HG03521 (cell line): Measurements from ENCODE around the gene PDP2.

ENCODE experiments used
- ATAC-seq: cut with Tn5 transposase; IDR thresholded peaks from one replicate; pipeline ENCODE4 v1.9.1; 2021; ENCODE audit warnings: mild to moderate bottlenecking, moderate library complexity; ENCODE audit not compliant: unreplicated experiment

The PDP2 gene

DNA sequence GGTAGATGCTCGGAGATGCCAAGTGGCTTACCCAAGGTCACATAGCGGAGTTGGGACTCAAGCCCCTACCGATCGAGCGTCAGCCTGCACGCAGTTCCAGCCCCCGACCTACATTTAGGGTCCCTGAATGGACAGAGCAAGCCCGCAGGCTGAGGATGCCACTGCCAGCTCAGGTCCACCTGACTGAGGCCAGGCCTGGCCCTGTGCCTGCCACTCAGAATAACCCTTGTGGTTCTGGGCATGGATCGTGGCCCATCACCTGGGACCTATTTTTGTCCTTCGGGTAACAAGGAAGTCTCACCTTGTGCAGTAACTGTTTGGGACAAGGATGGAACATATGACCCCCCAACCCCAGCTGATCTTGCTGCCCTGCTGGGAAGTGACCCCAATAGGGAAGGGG lies 21.3 kb downstream of the PDP2 start:
- no peak for ATAC-seq

DNA sequence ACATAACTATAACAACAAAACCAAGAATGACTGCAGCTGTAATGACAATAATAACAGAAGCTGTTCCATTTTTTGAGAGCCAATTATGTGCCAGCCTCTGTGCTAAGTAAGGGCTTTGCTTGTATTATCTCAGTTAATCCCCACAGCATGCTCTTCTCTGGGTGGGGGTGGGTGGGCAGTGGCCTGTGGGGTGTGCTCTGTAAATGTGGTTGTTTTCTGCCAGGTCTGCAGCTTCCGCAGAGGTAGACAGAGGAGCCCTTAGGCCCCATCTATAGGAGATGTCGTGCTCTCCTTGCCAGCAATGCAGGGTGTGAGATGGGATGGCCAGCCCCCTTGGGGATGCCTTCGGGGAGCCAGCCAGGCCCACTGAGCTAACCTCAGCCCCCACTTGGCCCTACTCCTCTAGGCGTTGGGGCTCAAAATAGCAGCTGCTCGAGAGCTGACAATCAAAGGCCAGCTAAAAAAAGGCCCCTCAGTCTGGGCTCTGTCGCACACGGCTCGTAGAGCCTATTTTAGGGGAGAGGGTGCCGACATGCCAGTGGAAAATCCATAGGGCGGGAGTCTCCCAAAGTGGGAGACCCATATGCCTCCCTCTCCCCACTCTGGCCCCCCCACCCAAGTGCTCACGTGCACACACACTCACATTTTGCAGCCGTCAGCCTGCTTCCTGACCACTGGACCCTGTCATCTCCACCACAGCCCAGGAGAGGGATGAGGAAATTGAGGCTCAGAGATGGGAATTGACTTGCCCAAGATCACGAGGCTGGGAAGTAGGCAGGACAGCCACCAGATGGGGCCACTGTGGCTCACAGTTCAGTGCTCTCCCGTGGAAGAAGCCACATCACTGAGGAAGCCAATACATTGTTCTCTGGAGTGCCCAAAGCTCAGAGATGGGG lies 22.6 kb downstream of the PDP2 start:
- no peak for ATAC-seq

DNA sequence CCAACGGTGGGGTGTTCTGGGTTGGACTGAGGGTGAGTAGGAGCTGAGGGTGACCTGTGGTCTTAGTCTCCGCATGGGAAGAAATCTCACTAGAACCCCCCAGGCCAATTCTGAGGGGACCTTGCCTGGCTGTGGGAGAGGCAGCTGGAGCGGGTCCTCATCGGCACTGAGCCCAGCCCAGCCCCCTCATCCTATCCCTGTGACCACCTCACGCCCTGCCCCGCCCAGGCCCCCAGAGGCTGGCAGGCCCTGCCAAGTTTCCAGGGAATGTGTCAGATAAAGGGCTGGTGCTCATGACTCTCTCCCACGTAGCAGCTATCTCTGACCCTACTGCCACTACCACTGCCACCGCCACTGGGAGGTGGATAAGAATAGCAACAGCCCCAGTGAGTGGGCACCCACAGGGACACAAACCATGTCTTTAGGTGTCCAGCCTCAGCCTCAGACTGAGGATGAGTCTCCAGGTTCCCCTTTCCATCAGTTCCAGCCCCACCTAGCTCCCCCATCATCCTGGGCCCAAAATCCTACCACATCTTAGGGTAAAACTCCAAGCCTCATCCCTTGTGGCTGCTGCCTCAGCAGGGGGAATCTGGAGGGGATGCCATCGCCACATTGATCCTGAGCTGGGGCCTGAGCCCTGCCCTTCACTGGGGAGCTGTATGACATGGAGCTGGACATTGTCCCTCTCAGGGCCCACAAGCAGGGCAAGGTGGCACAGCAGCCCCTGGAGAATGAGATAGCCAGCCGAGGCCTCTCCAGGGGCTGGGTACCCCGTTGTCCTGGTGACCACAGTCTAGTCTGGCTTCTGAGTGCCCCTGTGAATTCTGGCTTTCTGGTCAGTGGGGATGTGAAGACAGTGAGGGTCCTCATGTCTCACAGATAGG lies 23.5 kb downstream of the PDP2 start:
- no peak for ATAC-seq

DNA sequence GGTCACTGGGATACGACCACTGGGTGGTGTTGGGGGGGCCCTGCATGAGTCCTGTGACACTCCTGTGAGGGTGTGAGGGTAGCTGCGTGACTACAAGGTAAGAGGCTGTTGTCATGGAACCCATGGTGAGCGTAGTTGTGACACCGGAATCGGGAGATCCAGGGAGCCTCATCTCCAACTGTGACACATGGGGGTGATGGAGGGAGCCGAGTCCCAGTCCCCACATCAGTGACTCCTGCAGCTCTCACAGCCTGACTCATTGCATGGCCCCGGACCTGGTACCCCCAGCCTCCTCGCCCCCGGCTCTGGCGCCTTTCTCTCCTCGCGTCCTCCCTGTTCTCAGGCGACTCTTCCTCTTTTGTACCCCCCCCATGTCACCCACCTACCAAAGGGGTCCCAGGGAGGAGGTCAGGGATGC lies 24.1 kb downstream of the PDP2 start:
- no peak for ATAC-seq

DNA sequence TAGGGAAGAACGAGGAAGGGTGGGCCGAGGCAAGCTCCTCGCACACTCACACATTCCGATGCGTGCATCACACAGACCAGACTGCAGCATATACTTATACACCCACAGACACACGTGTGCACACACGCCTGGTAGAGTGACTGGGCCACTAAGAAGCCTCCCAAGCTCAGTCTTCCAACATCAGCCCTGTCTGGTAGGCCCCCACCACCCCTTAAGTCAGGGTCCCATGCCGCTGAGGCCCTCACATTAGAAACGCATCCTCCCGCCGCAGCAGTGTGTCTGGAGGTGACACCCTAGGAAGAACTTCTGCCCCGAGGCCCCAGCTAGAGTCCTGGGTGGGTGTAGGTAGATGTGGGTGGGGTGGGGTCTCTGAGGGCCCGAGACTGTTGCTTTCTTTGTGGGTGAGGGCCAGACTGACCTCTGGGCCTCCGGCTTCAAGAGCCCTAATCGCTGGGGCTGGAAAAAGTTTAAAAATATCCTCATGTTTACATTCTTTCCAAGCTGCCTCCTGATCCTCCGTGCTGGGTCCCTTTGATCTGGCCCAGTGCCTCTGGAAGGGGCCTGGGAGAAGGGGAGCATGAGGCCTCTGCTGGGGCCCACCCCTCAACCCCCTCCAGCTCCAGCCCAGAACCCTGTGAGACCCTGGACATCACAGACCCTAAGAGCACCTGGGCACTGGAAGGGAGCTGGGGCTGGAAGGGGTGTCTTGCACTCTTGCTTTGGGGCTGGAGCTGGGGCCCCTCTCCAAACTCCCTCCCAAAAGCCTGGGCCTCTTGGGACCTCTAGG lies 24.7 kb downstream of the PDP2 start:
- no peak for ATAC-seq

DNA sequence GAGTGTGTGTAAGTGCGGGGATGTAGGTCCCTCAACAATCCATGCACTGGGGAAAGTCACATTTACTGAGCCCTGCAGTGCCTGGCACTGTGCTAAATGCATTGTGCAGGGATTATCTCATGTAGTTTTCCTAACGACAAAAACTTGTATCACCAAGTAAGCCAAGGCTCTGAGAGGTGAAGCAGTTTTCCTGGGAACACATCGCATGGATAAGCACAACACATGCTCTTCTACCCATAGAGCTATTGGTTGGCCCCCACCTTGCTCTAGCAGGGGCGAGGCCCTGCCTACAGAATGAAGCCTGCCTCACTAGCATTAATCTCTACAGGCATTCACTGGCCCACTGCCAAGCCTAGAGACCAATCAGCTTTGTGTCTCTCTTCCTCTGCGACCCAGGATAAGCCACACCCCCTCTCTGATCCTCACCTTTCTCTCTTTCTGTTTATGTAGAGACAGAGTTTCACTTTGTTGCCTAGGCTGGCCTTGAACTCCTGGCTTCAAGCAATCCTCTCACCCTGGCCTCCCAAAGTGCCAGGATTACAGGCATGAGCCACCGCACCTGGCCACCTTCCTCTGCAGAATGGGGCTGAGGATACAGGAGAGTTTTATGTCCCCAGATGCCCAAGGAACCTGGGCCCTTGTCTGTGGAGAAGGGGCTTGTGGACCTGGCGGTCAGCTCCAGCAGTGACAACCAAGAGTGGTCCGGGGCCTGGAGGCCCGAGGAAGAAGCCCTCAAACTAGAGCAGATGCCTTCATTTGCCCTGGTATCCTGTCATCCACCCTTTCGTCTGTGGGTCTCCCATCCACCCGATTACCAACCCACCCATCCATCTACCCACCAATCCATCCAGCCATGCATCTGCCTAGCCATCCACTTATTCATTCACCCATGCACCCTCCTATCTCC lies 25.6 kb downstream of the PDP2 start:
- ATAC-seq = no peak

DNA sequence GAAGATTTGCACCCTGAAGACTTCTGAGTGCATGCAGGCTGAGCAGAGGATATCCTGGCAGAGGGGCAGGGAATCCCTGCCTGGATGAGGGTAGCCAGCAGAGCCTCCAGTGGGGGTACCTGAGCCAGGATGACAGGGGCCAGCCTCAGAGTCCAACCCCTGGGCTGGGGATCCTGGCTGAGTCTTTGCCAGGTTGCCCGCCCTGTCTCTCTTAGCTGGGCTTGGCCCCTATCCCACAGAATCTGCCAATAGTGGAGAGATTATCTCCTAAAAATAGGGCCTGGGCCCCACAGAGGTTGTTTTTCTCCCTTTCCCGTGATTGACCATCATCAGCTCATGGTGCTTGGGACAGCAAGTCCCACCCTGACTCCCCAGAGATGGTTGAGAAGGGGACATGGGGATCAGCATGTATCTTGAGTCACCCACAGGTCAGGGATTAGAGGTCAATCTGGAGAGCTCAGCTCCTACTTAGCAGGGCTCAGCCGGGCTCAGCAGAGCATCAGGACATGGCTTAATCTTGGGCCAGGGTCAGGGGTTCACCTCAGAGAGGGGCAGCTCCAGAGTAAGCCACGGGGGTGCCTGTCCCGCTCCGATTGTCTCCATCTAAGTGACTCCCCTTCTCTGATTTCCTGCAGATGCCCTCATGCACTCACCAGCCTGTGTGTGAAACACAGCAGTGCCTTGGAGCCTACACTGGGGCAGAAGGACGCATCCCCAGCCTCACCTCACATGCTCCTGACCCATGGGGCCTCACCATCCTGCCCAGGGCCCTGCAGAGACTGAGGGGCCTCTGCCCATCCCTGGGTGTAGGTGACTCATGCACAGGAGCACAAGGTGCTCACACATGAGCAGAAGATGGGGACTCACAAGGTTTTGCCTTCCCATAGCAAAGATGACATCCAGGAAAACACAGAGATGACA lies 26.9 kb downstream of the PDP2 start:
- no peak for ATAC-seq

DNA sequence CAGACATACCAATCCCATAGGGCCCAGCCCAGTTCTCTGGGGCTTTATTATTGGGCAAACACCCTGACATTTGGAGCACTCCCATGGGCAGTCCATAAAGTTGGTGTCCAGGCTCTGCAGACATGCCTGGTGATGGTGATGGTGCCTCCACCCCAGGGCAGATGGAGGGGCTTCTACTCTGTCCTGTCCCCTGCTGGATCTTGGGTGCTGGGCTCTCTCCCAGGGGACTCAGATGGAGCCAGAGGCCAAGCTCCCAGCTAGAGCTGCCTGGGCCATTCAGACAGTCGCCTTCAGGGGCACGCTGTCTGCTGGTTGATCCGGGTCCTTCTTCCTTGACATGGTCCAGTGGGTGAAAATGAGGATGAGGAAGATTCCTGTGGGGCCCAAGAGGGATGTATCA lies 27.8 kb downstream of the PDP2 start:
- no peak for ATAC-seq

DNA sequence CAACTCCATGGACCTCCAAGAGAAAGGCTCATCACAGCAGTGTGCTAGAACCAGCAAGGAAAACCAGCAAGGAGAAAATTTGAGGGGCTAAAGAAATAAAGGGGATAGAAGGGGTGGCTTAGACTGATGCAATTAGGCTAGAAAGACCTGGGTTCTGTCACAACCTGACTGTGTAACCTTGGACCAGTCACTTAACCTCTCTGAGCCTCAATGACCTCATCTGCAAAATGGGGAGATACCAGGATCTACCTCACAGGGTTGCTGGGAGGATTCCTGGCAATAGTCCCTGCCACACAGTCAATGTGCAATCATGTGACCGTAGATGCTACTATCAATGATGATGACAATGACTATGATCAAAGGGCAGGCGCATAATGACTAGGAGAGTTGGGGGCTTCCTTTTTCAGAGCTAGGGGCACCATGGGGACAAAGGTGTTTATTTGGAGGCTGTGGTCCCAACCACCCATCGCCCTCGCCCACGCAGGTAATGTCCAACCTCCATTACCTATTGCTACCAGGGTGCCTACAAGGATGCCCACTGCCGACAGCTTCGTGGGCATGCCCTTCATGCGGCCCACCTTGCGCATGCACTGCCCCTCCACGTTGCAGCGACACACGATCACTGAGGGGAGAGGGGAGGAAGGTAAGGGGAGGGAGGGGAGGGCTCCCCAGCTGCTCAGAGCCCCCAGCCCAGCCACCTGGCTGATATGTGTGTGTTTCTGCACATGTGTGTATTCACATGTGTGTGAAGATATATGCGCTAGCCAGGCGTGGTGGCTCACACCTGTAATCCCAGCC lies 28.6 kb downstream of the PDP2 start:
- ATAC-seq = no peak

DNA sequence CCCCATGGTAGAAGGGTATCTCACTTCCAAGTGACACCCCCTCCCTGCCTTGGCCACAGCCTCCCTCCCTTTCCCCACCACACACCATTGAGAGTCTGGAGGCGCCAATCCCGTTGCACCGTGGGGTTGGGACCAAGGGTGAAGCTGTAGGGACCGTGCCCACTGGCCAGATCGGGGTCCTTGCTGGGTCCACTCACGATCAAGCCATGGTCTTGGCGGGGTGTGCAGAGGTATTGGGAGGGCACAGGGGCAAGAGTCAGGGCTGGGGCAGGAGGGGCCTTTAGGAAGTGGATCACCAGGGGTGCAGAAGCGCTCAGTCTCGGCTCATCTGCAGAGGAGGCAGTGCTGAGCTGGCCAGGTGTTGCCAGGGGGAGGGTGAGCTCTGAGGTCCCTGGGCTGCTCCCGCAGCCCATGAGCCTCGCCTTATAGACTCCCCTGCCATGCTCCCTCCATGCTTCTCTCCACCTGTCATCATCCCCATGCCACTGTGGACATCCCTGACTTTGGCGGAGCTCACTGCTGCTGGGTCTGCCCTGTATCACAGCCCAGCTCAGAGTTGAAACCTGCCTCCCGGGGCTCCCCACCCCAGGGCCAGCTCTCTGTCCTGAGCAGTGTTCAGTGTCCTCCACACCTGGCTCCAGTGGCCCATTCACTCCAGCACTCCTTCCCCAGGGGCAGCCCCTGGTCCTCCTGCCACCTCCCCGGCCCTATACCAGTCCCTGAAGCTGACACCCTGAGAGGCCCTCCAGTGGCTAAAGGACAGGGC lies 30.0 kb downstream of the PDP2 start:
- no peak for ATAC-seq

DNA sequence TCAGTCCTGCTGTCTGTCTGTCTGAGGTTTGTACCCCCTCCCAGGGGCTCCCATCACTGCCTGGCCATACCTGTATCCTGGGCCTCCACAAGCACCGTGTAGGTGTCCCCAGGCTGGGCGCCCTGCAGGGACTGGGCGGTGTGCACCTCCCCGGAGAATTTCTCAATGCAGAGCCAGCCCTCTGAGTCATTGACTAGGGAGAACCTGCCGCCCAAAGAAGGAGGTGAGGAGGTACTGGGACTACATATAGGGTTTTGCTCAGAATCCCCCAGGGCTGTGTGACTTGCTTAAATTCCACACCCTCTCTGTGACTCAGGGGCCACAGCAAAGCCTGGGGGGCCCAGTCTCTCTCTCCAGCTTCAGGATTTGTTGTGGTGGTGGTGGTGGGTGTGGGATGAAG lies 30.8 kb downstream of the PDP2 start:
- ATAC-seq = no peak

DNA sequence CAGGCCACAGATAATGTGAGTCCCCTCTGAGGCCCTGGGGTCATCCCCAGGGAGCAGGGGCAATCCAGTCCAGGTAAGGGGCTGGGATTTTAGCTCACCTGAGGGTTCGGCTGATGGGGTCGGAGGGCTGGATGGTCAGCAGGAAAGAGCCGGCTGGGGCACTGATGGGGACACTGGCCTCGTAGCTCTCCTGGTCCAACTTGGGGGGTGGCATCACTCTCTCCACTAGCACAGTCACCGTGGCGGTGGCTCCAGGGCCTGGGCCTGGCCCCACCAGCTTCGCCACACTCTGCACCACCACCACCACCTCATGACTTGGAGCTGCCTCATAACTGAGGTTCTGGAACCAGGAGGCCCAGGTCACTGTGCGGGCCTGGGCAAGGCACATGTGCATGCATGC lies 31.5 kb downstream of the PDP2 start:
- ATAC-seq = no peak

DNA sequence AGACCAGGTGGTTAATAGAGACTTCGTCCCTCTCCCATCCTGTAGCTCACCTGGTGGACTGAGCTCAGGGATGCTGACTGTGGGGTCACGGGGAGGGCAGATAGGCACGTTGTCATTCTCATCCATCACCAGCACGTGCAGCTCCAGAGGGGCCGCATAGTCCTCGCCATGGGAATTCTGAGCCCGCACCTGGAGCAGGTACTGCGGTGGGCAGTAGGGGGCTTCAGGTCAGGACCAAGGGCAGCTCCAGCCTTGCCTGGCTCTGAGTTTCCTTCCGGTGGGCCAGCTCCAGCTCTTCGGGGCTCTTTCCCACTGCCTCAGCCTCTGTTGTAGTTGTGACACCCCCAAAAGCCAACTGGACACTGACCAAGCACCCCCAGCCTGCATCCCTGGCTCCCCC lies 32.8 kb downstream of the PDP2 start:
- ATAC-seq = no peak

DNA sequence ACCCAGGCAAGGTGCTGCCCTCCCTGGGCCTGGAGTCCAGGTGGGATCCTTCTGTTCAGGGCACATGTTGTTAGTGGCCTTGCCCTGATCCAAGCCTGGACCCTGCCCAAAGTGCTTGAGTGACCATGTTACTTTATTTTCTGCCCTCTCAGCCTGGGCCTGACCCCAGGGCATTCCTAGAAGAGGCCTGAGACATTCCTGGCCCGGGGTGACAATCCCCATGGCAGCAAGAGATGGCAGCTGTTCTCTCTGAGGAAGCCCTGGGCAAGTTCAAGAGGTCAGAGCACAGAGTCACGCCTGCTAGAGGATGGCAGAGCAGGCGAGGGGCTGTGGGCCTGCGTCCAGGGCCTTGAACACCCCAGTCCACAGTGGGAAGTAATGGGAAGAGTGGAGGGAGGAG lies 33.4 kb downstream of the PDP2 start:
- no peak for ATAC-seq

DNA sequence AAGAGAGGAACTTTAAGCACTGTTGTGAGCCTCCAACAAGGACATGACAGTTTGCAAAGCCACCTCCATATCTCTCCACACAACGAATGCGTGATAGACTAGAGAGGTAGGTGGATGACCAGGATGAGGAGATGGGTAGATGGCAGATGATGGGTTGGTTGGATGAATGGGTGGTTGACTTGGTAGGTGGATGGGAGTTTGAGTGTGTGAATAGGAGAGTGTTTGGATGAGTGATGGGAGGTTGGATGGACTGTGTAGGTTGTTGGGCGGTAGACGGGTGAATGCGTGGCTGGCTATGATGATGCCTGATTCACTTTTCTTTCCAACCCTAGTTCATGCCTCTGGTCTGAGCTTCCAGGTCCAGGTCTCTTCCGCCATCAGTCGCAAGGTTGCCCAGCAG lies 34.2 kb downstream of the PDP2 start:
- no peak for ATAC-seq

DNA sequence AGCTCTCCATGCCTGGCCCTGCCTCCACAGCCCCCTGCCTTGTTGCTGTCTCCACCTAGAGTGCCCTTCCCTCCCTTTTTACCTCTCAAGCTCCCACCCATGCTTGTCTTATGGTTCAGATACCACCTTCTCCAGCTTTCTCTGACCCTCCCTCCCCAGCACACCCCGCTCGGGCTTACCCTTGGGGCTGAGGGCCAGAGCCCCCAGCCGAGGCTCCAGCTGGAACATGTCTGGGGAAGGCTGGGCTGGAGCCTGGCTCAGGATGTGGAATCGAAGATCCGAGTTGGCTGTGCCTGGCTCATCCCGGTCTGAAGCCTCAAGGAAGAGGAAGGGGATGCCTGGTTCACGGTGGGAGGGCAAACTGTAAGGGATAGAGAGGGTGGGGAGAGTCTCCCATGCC lies 34.7 kb downstream of the PDP2 start:
- ATAC-seq = no peak

DNA sequence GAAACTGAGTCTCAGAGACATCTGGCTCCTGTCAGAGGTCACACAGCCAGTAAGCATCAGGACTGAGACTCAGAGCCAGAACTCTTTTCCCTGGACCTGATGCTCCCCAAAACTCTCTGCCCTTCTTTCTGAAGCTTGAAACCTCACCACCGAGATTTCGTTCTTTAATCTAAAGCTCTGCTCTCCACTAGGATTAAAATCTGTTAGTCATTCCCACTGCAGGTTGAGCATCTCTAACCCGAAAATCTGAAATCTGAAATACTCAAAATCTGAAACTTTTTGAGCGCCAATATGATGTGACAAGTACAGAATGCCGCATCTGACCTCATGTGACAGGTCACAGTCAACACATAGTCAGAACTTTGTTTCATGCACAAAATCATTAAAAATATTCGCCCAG lies 36.2 kb downstream of the PDP2 start:
- ATAC-seq = no peak

DNA sequence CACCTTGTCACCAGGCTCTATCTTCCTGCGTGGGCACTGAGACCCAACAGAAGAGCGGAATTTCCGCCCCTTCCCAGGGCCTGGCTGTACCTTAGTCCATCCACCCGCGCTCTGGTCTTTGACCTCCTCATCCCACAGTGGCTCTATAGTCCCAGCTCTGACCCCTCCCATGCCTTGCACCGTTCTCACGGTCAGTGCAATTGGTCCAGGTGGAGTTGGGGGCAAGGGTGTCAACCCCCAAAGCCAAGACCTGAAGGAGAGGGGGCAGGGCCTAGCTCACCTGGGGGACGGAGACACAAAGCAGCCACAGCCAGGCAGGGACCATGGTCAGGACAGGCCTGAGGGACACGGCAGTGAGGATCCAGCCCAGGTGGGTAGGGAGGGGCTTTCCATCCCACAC lies 37.4 kb downstream of the PDP2 start:
- ATAC-seq = no peak
